ACHN (cell line): ENCODE data around the gene CFAP65.

Experiments used
- DNase-seq: peaks from one replicate; pipeline ENCODE4 v3.0.0-alpha.2; 2015
- in situ Hi-C: cut with HindIII; loops from 2 replicates; pipeline ENCODE4 v1.10.0; 2017; ENCODE audit warnings: low sequenced_read_pairs, low pct_ligation_motif_present, low pct_unique_long_range_greater_than_20kb

The CFAP65 gene

GRCh38 chr2:218961651-218962570 lies 79.4 kb downstream of the CFAP65 start:
- in situ Hi-C loops: no loop called here
- DNase-seq: peak; percentile 26

DNA sequence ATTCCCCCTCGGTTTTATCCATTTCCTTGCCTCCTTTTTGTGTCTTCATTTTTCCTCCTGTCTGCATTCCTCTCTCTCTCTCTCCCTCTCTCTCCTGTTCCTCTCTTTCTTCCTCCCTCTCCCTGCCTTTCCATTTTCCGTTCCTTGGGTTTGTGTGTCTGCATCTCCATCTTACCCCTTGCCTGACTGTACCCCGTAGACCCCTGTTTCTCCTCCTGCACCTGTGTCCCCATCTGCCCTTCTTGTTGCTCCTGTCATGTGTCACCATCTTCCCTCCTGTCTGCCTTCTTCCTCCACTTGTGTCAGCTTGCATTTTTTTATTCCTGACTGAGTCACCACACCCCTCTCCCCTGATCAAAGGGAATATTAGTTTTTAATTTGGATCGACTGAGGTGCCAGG lies 80.1 kb downstream of the CFAP65 start:
- no peak for DNase-seq
- in situ Hi-C loops: no loop called here

GRCh38 chr2:218960309-218961165 lies 80.8 kb downstream of the CFAP65 start:
- DNase-seq: no peak
- in situ Hi-C loops: no loop called here

DNA sequence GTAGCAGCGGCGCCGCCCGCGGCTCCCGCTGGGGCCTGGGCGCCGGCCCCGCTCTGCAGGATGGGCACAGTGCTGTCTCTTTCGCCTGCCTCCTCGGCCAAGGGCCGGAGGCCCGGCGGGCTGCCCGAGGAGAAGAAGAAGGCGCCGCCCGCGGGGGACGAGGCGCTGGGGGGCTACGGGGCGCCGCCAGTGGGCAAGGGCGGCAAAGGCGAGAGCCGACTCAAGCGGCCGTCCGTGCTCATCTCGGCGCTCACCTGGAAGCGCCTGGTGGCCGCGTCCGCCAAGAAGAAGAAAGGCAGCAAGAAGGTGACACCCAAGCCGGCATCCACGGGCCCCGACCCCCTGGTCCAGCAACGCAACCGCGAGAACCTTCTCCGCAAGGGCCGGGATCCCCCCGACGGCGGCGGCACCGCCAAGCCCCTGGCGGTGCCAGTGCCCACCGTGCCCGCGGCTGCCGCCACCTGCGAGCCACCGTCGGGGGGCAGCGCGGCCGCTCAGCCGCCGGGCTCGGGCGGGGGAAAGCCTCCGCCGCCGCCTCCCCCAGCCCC lies 81.5 kb downstream of the CFAP65 start:
- DNase-seq: no peak
- in situ Hi-C loops: no loop called here

DNA sequence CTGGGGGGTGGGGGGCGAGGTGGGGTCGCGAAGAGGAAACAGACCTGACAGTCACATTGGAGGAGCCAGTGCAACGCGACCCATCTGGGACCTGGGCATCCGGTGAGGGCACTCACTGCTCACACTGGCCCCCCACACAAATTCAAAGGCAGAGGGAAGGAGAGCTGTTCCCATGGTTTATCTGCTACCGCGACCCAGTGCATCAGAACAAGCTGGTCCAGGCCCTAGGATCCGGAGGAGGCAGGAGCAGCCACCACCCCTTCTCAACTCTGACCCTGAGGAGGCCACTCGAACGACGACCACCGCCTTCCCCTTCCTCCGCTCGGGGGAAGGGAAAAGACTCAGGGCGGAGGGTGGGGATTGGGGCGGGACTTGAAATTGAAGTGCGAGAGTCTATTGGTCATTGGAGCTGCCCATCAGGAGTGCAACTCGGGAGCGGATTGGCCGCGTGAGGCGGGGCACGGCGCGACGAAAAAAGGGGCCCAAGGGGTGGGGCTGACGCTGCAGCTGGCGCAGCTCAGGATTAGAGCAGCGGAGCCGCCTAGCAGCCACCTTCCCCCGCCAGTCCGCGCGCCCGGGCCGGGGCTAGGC lies 82.1 kb downstream of the CFAP65 start, which contains the start of gene CDK5R2:
CDK5R2 (plus strand) TSS at position 526 of the 591 bp plus-strand sequence. CDS start 155 bp downstream, outside the sequence.
- in situ Hi-C loops: no loop called here
- peak; percentile 91 for DNase-seq

DNA sequence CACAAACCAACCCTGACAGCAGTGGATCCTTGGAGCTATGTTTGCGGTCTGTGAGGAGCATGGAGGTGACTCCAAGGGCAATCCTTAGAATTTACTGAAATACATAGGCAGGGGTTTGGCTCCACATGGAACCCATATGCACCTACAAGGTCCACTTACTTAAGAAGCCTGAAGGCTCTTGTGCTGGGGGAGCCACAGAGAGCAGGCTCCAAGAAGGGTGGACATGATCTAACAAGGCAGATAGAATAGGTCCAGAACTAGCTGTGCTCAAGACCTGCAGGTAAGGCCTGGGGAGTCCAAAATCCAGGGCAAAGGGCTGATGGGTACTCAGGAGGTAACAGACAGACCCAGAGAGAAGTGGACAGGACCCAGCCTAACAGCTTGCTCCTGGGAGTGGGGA lies 83.0 kb downstream of the CFAP65 start:
- no peak for DNase-seq
- in situ Hi-C loops: no loop called here

DNA sequence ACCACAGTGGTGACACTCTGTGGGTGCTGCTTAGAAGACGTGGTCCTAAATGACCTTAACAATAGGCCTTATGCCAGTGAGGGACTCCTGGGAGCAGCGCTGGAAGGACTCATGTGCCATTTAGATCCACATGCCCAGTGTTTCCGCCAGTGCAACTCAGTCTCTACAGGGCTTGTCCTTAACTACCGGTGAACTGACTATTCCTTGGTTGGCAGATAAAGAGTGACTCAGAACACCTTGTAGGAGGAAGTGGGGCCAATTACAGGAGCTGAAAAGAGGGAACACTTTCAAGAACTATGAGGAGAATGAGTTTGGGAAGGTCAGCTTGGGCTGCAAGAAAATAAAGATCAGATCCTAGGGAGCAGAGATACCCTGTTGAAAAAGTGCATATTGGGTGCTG lies 83.6 kb downstream of the CFAP65 start:
- DNase-seq: no peak
- in situ Hi-C loops: no loop called here

GRCh38 chr2:218956039-218956438 lies 85.3 kb downstream of the CFAP65 start:
- DNase-seq: no peak
- in situ Hi-C loops: no loop called here

DNA sequence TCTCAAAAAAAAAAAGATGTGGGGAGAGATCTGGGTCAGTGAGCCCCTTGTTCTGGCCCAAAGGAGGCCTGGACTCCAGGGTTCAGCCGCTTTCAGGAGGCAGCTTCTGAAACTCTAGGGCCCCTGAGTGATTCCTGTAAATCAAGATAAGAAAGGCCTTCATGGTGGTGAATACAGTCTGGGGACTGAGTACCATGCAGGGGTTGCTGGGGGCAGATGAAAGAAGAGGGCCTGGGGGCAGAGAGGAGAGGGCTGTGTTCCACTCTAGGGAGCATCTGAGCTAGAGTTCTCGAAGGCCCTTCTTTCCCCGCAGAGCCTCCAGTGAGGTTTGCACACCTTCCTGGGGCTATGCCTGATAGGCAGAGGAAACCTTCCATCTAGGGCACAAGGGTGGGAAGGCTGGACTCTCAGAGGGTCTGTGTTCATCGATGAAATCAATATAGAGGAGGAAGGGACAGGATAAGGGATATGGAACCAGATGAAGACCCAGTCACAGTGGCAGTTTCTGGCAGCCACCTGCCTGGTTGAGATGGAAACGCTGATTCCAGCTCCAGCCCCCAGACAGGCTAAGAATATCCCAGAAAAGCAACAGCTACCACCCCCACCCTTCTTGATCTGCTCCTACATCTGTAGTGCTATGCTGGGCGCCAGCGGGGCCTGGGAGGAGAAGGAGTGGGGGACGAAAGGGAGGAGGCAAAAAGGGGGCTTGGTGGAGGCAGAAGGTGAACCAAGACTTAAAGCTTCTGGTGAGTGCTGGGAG lies 86.6 kb downstream of the CFAP65 start:
- in situ Hi-C loops: no loop called here
- no peak for DNase-seq

DNA sequence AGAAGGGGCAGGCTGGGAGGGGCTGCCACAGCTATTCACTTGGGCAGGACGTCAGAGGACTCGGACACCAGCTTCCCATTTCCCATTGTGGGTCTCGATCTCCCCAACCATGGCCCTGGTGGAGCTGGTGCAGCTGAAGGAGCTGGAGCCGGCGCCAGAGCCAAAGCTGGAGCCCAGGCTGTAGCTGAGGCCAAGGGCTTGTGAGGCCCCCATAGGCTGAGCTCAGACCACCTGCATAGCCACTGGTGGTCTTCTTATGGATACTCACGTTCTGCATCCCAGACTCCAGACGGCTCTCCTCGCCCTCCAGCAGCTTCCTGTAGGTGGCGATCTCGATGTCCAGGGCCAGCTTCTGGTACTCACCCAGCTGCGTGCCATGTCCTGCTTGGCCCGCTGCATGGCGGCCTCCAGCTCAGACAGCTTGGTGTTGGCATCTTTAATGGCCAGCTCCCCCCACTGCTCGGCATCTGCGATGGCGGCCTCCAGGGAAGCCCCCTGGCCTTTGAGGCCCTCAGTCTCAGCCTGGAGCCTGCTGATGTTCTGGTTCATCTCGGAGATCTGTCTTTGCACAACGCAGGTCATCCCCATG lies 87.9 kb downstream of the CFAP65 start:
- DNase-seq: no peak
- in situ Hi-C loops: no loop called here
